WERI-Rb-1 (cell line): ENCODE results near the gene SMC1A.

Source experiments
- DNase-seq: peaks from one replicate; pipeline ENCODE4 v3.0.0-alpha.2; 2020
- H3K27ac ChIP-seq: fragments of 250-450 bp; sonication (Bioruptor Pico); 2 replicates; pipeline ENCODE4 v1.5.1; 2020; ENCODE audit warnings: mild to moderate bottlenecking, moderate library complexity
- H3K27me3 ChIP-seq: fragments of 250-450 bp; sonication (Bioruptor Pico); 2 replicates; pipeline ENCODE4 v1.5.1; 2021; ENCODE audit warnings: mild to moderate bottlenecking, low read depth, moderate library complexity; ENCODE audit not compliant: insufficient read depth, severe bottlenecking
- H3K36me3 ChIP-seq: fragments of 250-450 bp; sonication (Bioruptor Pico); 2 replicates; pipeline ENCODE4 v1.5.1; 2020; ENCODE audit warnings: mild to moderate bottlenecking, moderate library complexity
- H3K4me3 ChIP-seq: 2 replicates; pipeline ENCODE4 v1.5.1; 2011; ENCODE audit warnings: low read depth, mild to moderate bottlenecking, control low read depth, low read length
- H3K9me3 ChIP-seq: fragments of 250-450 bp; sonication (Bioruptor Pico); 2 replicates; pipeline ENCODE4 v1.5.1; 2021; ENCODE audit warnings: mild to moderate bottlenecking, moderate library complexity; ENCODE audit not compliant: severe bottlenecking
- TF ChIP-seq, protein P1 (sequence below): IDR thresholded peaks from 2 replicates; pipeline ENCODE4 v1.5.1; 2011; ENCODE audit warnings: low read depth, mild to moderate bottlenecking, control low read depth, inconsistent platforms, low read length

Gene SMC1A

DNA sequence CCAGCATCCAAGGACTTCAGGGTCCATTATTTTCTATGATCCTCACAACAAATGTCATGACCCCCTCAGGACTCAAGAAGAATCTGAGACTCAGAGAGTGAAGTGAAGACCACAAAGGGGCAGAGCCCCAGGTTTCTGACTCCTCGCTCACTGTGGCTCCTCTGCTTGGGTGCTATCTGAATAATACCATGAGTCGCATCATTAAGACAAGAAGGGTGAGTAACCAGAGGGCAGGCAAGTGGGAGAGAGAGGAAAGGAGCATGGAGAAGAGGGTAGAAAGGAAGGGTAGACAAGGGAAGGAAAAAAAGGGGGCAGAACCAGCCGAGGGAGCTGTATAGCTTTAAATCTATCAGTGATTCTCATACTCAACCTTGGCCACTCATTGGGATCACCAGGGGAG lies 27.2 kb upstream of the SMC1A start:
- H3K27ac ChIP-seq: no peak overlapping the region
- no peaks in the 10 kb centered on the region for H3K9me3 ChIP-seq
- peaks cover 24% of the 10 kb centered on the region for H3K27me3 ChIP-seq
- H3K4me3 ChIP-seq: no peak overlapping the region
- DNase-seq: no peak
- no peaks in the 10 kb centered on the region for H3K36me3 ChIP-seq
- TF ChIP-seq, protein P1, sequence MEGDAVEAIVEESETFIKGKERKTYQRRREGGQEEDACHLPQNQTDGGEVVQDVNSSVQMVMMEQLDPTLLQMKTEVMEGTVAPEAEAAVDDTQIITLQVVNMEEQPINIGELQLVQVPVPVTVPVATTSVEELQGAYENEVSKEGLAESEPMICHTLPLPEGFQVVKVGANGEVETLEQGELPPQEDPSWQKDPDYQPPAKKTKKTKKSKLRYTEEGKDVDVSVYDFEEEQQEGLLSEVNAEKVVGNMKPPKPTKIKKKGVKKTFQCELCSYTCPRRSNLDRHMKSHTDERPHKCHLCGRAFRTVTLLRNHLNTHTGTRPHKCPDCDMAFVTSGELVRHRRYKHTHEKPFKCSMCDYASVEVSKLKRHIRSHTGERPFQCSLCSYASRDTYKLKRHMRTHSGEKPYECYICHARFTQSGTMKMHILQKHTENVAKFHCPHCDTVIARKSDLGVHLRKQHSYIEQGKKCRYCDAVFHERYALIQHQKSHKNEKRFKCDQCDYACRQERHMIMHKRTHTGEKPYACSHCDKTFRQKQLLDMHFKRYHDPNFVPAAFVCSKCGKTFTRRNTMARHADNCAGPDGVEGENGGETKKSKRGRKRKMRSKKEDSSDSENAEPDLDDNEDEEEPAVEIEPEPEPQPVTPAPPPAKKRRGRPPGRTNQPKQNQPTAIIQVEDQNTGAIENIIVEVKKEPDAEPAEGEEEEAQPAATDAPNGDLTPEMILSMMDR: no peak

- no peak overlapping the region for H3K27ac ChIP-seq
- TF ChIP-seq, protein P1: no peak
- no peak for DNase-seq
- peaks cover 24% of the 10 kb centered on the region for H3K27me3 ChIP-seq
- H3K9me3 ChIP-seq: no peaks in the 10 kb centered on the region
- no peaks in the 10 kb centered on the region for H3K36me3 ChIP-seq
- no peak overlapping the region for H3K4me3 ChIP-seq
These were observed 25.0 kb upstream of the SMC1A start for GRCh38 chrX:53447441-53447840.

GRCh38 chrX:53445977-53446376 lies 23.5 kb upstream of the SMC1A start:
- H3K27ac ChIP-seq: no peak overlapping the region
- no peaks in the 10 kb centered on the region for H3K9me3 ChIP-seq
- H3K4me3 ChIP-seq: no peak overlapping the region
- no peaks in the 10 kb centered on the region for H3K36me3 ChIP-seq
- TF ChIP-seq, protein P1: peak; percentile 80
- H3K27me3 ChIP-seq: peaks cover 33% of the 10 kb centered on the region
- DNase-seq: peak; percentile 55

GRCh38 chrX:53442322-53442631 lies 19.8 kb upstream of the SMC1A start:
- TF ChIP-seq, protein P1: no peak
- Histone ChIP-seq H3K9me3 (no peaks in the 10 kb centered on the region), H3K27me3 (peaks cover 51% of the 10 kb centered on the region), H3K36me3 (no peaks in the 10 kb centered on the region), H3K27ac (no peak overlapping the region), H3K4me3 (no peak overlapping the region)
- no peak for DNase-seq

GRCh38 chrX:53441531-53442321 lies 19.3 kb upstream of the SMC1A start:
- Histone ChIP-seq H3K27ac (no peak overlapping the region), H3K27me3 (peaks cover 49% of the 10 kb centered on the region), H3K36me3 (no peaks in the 10 kb centered on the region), H3K9me3 (no peaks in the 10 kb centered on the region), H3K4me3 (no peak overlapping the region)
- no peak for DNase-seq
- TF ChIP-seq, protein P1: no peak
